Endodermal cell (in vitro differentiated cells): ENCODE data around the gene FHL5. TPM values are rescaled to one million over a fixed set of nuclear protein-coding genes. Genes with fewer than 3 reads are reported as not detected.

Experiments
- DNase-seq: peaks from one replicate; pipeline ENCODE4 v3.0.0-alpha.2; 2017
- H3K27ac ChIP-seq: 2 replicates; pipeline ENCODE4 v1.5.1; 2013; ENCODE audit warnings: mild to moderate bottlenecking, low read depth, low read length, moderate library complexity
- H3K27me3 ChIP-seq: 2 replicates; pipeline ENCODE4 v1.6.1; 2013; ENCODE audit warnings: mild to moderate bottlenecking, low read length, moderate library complexity; ENCODE audit not compliant: insufficient read depth, control insufficient read depth, poor library complexity, severe bottlenecking
- H3K36me3 ChIP-seq: 2 replicates; pipeline ENCODE4 v1.7.0; 2013; ENCODE audit warnings: mild to moderate bottlenecking, low read length, moderate library complexity; ENCODE audit not compliant: control insufficient read depth, insufficient read depth
- H3K4me1 ChIP-seq: one replicate; pipeline ENCODE4 v1.7.0; 2013; ENCODE audit warnings: low read length; ENCODE audit not compliant: control insufficient read depth, insufficient read depth
- H3K4me3 ChIP-seq: 2 replicates; pipeline ENCODE4 v1.5.1; 2013; ENCODE audit warnings: mild to moderate bottlenecking, low read length, moderate library complexity
- H3K9ac ChIP-seq: 2 replicates; pipeline ENCODE4 v1.6.1; 2013; ENCODE audit warnings: mild to moderate bottlenecking, low read length, moderate library complexity; ENCODE audit not compliant: poor library complexity, severe bottlenecking; ENCODE audit errors: extremely low read depth
- H3K9me3 ChIP-seq: 2 replicates; pipeline ENCODE4 v1.6.1; 2013; ENCODE audit warnings: mild to moderate bottlenecking, low read length, moderate library complexity; ENCODE audit not compliant: control insufficient read depth
- H3K27ac Mint-ChIP-seq: 2 replicates; pipeline ENCODE4 v1.8.0; 2020; ENCODE audit warnings: mixed read lengths
- H3K27me3 Mint-ChIP-seq: 2 replicates; pipeline ENCODE4 v1.8.0; 2021; ENCODE audit warnings: mild to moderate bottlenecking, mixed read lengths; ENCODE audit not compliant: insufficient read depth
- H3K36me3 Mint-ChIP-seq: 2 replicates; pipeline ENCODE4 v1.8.0; 2020; ENCODE audit warnings: low read depth, mixed read lengths
- H3K4me1 Mint-ChIP-seq: 2 replicates; pipeline ENCODE4 v1.8.0; 2020; ENCODE audit warnings: mixed read lengths
- H3K4me3 Mint-ChIP-seq: 2 replicates; pipeline ENCODE4 v1.8.0; 2020; ENCODE audit warnings: mild to moderate bottlenecking, moderate library complexity, mixed read lengths
- H3K9me3 Mint-ChIP-seq: 2 replicates; pipeline ENCODE4 v1.8.0; 2020; ENCODE audit warnings: mild to moderate bottlenecking, mixed read lengths
- WGBS, 2 experiments: methylation state at CpG; one replicate each; pipeline versions ENCODE4 v1.1.5 to v1.1.7; 2013; ENCODE audit warnings: missing lambda C conversion rate in 2 of 2, mixed read lengths in 1 of 2; ENCODE audit not compliant: insufficient coverage in 1 of 2, insufficient read length in 1 of 2; 5-methylcytosine and 5-hydroxymethylcytosine counted together
- total RNA-seq, 2 donors: library from RNA; stranded (reverse); fragmentation: NEBNext Ultra II Directional in 1 of 2; extraction: Animal tissue kit (Norgen Biotek cat#: 25700) in 1 of 2; gene quantifications; 2 replicates in 1 of 2; 3 replicates in 1 of 2; pipeline ENCODE4 v1.2.1, GENCODE V29; 2021
- TF ChIP-seq, protein P1 (sequence below): fragments of 200-600 bp; sonication (generic); conservative IDR thresholded peaks from 2 replicates; pipeline ENCODE4 v1.5.0; 2021; ENCODE audit warnings: antibody characterized with exemption, mild to moderate bottlenecking

Gene FHL5
- total RNA-seq, 2 donors from 2014 or later: not detected

DNA sequence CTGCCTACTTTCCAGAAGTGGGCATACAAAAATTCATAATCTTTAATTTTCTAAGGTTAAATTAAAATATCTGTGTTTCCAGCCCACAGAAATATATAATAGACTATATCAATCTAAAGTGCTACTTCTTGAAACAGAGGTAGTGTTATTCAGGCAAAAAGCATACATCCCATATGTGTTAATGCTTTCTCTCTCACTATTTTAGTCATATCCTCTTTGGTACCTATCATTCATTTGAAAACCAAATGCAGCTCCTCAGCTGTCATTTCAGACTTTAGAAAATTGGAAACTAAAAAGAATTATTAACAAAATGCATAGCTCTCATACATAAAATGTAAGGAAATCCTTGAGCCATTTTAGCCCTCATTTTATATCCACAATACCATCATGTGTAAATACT is 925 bp downstream of the FHL5 start:
- Mint-ChIP-seq H3K27ac (no peak overlapping the region), H3K9me3 (no peaks in the 10 kb centered on the region), H3K36me3 (no peaks in the 10 kb centered on the region), H3K4me3 (no peak overlapping the region), H3K4me1 (no peaks in the 10 kb centered on the region), H3K27me3 (no peaks in the 10 kb centered on the region)
- Histone ChIP-seq H3K27me3 (no peaks in the 10 kb centered on the region), H3K9ac (no peak overlapping the region), H3K4me1 (no peaks in the 10 kb centered on the region), H3K4me3 (no peak overlapping the region), H3K36me3 (no peaks in the 10 kb centered on the region), H3K27ac (no peak overlapping the region), H3K9me3 (no peaks in the 10 kb centered on the region)
- TF ChIP-seq, protein P1, sequence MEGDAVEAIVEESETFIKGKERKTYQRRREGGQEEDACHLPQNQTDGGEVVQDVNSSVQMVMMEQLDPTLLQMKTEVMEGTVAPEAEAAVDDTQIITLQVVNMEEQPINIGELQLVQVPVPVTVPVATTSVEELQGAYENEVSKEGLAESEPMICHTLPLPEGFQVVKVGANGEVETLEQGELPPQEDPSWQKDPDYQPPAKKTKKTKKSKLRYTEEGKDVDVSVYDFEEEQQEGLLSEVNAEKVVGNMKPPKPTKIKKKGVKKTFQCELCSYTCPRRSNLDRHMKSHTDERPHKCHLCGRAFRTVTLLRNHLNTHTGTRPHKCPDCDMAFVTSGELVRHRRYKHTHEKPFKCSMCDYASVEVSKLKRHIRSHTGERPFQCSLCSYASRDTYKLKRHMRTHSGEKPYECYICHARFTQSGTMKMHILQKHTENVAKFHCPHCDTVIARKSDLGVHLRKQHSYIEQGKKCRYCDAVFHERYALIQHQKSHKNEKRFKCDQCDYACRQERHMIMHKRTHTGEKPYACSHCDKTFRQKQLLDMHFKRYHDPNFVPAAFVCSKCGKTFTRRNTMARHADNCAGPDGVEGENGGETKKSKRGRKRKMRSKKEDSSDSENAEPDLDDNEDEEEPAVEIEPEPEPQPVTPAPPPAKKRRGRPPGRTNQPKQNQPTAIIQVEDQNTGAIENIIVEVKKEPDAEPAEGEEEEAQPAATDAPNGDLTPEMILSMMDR: no peak
- DNase-seq: no peak

DNA sequence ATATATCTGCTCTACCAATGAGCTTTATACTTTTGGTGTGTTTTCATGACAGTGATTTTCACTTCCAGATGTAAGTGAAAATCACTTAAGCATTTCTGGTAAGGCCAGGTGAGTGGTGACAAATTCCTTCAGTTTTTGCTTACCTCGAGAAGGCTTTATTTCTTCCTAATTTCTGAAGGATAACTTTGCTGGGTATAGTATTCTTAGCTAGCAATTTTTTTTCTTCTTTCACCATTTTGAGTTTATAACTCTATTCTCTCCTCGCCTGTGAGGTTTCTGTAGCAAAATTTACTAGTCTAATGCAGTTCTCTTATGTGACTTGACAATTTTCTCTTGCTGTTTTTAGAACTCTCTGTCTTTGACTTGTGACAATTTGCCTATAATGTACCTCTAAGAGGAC is 7.1 kb downstream of the FHL5 start:
- H3K27ac ChIP-seq: no peak overlapping the region
- H3K27me3 Mint-ChIP-seq: no peaks in the 10 kb centered on the region
- H3K4me3 ChIP-seq: no peak overlapping the region
- WGBS, 2 experiments: 86% methylated on average over 2 of the region's 2 CpGs; no CpG with 5 or more reads in 1 of the 2 experiments
- TF ChIP-seq, protein P1: no peak
- no peaks in the 10 kb centered on the region for H3K4me1 ChIP-seq
- peaks cover 18% of the 10 kb centered on the region for H3K9me3 ChIP-seq
- no peak overlapping the region for H3K27ac Mint-ChIP-seq
- no peaks in the 10 kb centered on the region for H3K27me3 ChIP-seq
- no peaks in the 10 kb centered on the region for H3K36me3 ChIP-seq
- H3K9me3 Mint-ChIP-seq: peaks cover 15% of the 10 kb centered on the region
- no peak for DNase-seq
- H3K36me3 Mint-ChIP-seq: no peaks in the 10 kb centered on the region
- no peak overlapping the region for H3K9ac ChIP-seq
- H3K4me1 Mint-ChIP-seq: no peaks in the 10 kb centered on the region
- H3K4me3 Mint-ChIP-seq: no peak overlapping the region

DNA sequence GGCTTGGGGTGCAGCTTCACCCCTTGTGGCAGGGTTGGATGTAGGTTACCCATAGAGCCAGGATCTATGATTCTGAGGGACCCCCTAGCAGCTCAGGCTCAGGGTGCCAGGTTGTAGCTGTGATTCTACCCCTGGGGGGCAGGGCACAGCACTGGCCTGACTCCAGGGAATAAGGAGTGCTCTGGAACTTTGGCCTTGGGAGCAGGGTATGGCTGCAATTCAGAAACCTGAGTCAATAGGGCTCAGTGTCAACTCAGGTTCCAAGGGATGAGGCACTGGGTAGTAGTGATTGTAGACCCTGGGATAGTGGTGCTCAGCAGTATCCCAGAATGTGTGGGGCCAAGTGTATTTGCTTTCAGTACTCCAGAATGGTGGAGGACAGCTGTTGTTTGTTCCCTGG is 8.6 kb downstream of the FHL5 start:
- peaks cover 4% of the 10 kb centered on the region for H3K4me1 ChIP-seq
- no peak overlapping the region for H3K4me3 ChIP-seq
- H3K9me3 ChIP-seq: peaks cover 18% of the 10 kb centered on the region
- TF ChIP-seq, protein P1: no peak
- DNase-seq: no peak
- peaks cover 15% of the 10 kb centered on the region for H3K9me3 Mint-ChIP-seq
- no peaks in the 10 kb centered on the region for H3K36me3 Mint-ChIP-seq
- H3K27me3 Mint-ChIP-seq: no peaks in the 10 kb centered on the region
- no peak overlapping the region for H3K9ac ChIP-seq
- H3K4me1 Mint-ChIP-seq: peaks cover 11% of the 10 kb centered on the region
- H3K27me3 ChIP-seq: no peaks in the 10 kb centered on the region
- no peak overlapping the region for H3K27ac ChIP-seq
- no peaks in the 10 kb centered on the region for H3K36me3 ChIP-seq
- no peak overlapping the region for H3K27ac Mint-ChIP-seq
- no peak overlapping the region for H3K4me3 Mint-ChIP-seq
